Prostate gland (tissue), 2 donors: Measurements from ENCODE around the gene SINHCAF. TPM values are rescaled to one million over a fixed set of nuclear protein-coding genes. Genes with fewer than 3 reads are reported as not detected.

Experiments used
- DNase-seq: peaks from one replicate; pipeline ENCODE4 v3.0.0-alpha.2; 2019; ENCODE audit warnings: low spot score
- H3K27ac ChIP-seq, 2 donors: fragments of 200-600 bp; sonication (generic); 2 replicates each; pipeline ENCODE4 v1.5.1; 2017 to 2019
- H3K27me3 ChIP-seq: fragments of 200-600 bp; sonication (generic); replicated peaks from 2 replicates; pipeline ENCODE4 v1.5.1; 2019; ENCODE audit not compliant: insufficient read depth
- H3K36me3 ChIP-seq, 2 donors: fragments of 200-600 bp; sonication (generic); 1 replicate in 1 of 2; 2 replicates in 1 of 2; pipeline versions ENCODE4 v1.5.1 to v1.8.1; 2017 to 2019
- H3K4me1 ChIP-seq: fragments of 200-600 bp; sonication (generic); replicated peaks from 2 replicates; pipeline ENCODE4 v1.5.1; 2019
- H3K4me3 ChIP-seq, 2 donors: fragments of 200-600 bp; sonication (generic); 2 replicates each; pipeline ENCODE4 v1.5.1; 2017 to 2019
- H3K9me3 ChIP-seq: fragments of 200-600 bp; sonication (generic); 2 replicates; pipeline ENCODE4 v1.5.1; 2017
- CTCF ChIP-seq, 4 experiments: fragments of 200-600 bp in 2 of 4; fragments of 450-650 bp in 2 of 4; sonication (generic) in 2 of 4; IDR thresholded peaks; 1 replicate in 3 of 4; 2 replicates in 1 of 4; pipeline ENCODE4 v1.5.1; 2016 to 2019; ENCODE audit warnings: antibody characterized with exemption in 4 of 4, mild to moderate bottlenecking in 2 of 4, moderate library complexity in 2 of 4
- POLR2A ChIP-seq: fragments of 450-650 bp; IDR thresholded peaks from one replicate; pipeline ENCODE4 v1.6.1; 2016; ENCODE audit warnings: antibody characterized with exemption, mild to moderate bottlenecking
- POLR2AphosphoS5 ChIP-seq: sonication (generic); formaldehyde crosslinking; IDR thresholded peaks from one replicate; pipeline ENCODE4 v1.6.1; 2017; ENCODE audit warnings: antibody characterized with exemption
- WGBS: methylation state at CpG from one replicate; pipeline ENCODE4 v1.1.5; 2018; 5-methylcytosine and 5-hydroxymethylcytosine counted together
- intact Hi-C: fragments of 100-400 bp; cut with DNase I; formaldehyde crosslinking; loops from one replicate; pipeline ENCODE4 v1.14.2; 2022
- total RNA-seq, 2 donors: library from RNA; depleted of rRNA; stranded (reverse); fragments of >200 nt; gene quantifications; one replicate each; pipeline ENCODE4 v1.1.0, GENCODE V29; 2016

SINHCAF gene
- total RNA-seq, 2 donors from 2014 or later: 69.1 to 74.1 TPM

- no peak for DNase-seq
- intact Hi-C loops: loop anchor here (10.0 kb wide), 1 partner anchor 392 kb away; no protein-coding TSS in a partner anchor
- 95% methylated on average over 11 of the region's 11 CpGs for WGBS
Observed at GRCh38 chr12:31236998-31237637, 88.8 kb downstream of the SINHCAF start.

DNA sequence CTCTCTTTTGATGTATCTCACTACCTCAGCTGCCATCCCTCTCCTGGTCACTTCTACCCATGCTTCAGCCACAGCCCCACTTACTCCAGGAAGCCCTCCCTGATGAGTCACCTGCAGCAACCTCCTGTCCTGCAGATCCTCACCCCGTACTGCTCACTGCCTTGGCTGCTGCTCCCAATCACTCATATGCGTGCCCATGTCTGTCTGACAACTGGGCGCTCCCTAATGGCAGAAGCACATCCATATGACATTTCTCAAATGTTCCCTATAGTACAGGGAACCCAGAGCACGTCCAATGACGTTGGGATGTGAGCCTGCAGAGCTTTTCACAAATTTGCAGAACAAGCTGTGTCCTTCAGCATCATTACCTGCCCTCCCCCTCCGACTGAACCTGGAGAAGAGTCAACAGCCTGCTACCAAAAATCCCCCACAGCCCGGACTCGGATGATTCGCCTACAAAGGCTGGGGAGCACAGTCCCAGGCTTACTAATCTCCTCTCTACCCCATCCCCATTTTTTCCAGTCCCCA, 90.0 kb downstream of the SINHCAF start:
- no peak overlapping the region for H3K27ac ChIP-seq
- H3K36me3 ChIP-seq: no peaks in the 10 kb centered on the region
- H3K4me3 ChIP-seq: no peak overlapping the region
- no peaks in the 10 kb centered on the region for H3K9me3 ChIP-seq
- TF ChIP-seq POLR2A (no peak), CTCF (IDR thresholded peaks at IDR 0.05) (no peak), POLR2AphosphoS5 (no peak)
- 78% methylated on average over 9 of the region's 9 CpGs for WGBS
- no peak for DNase-seq
- H3K4me1 ChIP-seq: no peaks in the 10 kb centered on the region
- H3K27me3 ChIP-seq: no peaks in the 10 kb centered on the region
- intact Hi-C loops: loop anchor here (10.0 kb wide), 1 partner anchor 391 kb away; no protein-coding TSS in a partner anchor

More at GRCh38 chr12:31236998-31237637, 88.8 kb downstream of the SINHCAF start:
- H3K9me3 ChIP-seq: no peaks in the 10 kb centered on the region
- H3K4me1 ChIP-seq: no peaks in the 10 kb centered on the region
- no peaks in the 10 kb centered on the region for H3K27me3 ChIP-seq
- TF ChIP-seq CTCF (IDR thresholded peaks at IDR 0.05) (no peak), POLR2A (no peak), POLR2AphosphoS5 (no peak)
- H3K36me3 ChIP-seq: no peaks in the 10 kb centered on the region
- H3K4me3 ChIP-seq: no peak overlapping the region
- no peak overlapping the region for H3K27ac ChIP-seq

GRCh38 chr12:31234955-31235867, 90.7 kb downstream of the SINHCAF start:
- TF ChIP-seq CTCF (IDR thresholded peaks at IDR 0.05) (peak in 3 of 4 experiments; percentile 23 to 62 (median 55)), POLR2A (no peak)
- Histone ChIP-seq H3K4me3 (no peak overlapping the region), H3K27ac (no peak overlapping the region), H3K27me3 (no peaks in the 10 kb centered on the region), H3K9me3 (no peaks in the 10 kb centered on the region), H3K4me1 (no peaks in the 10 kb centered on the region), H3K36me3 (no peaks in the 10 kb centered on the region)
- DNase-seq: no peak
- intact Hi-C loops: loop anchor here (10.0 kb wide), 1 partner anchor 390 kb away; no protein-coding TSS in a partner anchor
- WGBS: 30% methylated on average over 12 of the region's 12 CpGs

DNA sequence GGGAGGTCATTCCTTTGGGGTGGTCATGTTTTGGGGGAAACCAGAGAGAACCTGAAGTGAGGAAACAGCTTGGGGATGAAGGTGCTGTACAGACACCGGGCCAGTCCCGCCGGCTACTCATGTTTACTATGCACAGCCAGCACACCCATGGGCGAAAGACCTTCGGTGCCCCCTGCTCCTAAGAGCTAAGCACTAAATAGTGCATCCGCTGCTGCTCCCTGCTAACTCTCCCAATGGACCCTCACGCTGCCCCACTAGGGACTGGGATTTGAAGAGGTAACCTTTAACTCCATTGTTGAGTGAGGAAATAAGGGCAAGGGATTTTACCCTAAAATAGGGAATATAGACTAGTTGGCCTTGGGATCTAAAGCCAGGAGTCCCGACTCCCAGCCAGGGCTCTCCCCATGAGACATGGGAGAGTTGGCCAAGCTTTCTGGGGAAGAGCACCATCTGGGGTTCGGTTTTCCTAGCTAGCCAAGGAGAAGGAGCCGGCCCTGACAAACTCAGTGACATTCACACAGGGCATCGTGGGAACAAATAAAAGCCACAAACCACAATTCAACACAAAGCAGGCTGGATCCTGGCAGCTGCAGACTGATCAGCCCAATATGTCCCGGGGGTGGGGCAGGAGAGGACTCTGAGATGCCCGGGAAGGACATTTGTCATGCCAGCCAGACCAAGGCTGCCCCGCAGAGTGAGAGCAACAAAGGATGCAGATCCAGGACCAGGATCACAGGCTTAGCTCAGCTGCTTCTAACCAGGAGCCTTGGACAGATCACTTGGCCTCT, 91.7 kb downstream of the SINHCAF start:
- WGBS: 72% methylated on average over 14 of the region's 14 CpGs
- no peak for DNase-seq
- intact Hi-C loops: loop anchor here (10.0 kb wide), 1 partner anchor 389 kb away; no protein-coding TSS in a partner anchor
- no peaks in the 10 kb centered on the region for H3K27me3 ChIP-seq
- H3K4me1 ChIP-seq: no peaks in the 10 kb centered on the region
- no peak overlapping the region for H3K4me3 ChIP-seq
- no peak for TF ChIP-seq CTCF (IDR thresholded peaks at IDR 0.05)
- no peak for TF ChIP-seq POLR2AphosphoS5
- TF ChIP-seq POLR2A: no peak
- H3K27ac ChIP-seq: no peak overlapping the region
- no peaks in the 10 kb centered on the region for H3K36me3 ChIP-seq
- no peaks in the 10 kb centered on the region for H3K9me3 ChIP-seq
